ENCODE data around the gene MYOT.
A peak's percentile ranks its signal among the peaks of the same experiment; 100 is the strongest.

The MYOT gene

GRCh38 chr5:137872466-137872865 is 4.8 kb downstream of the MYOT start:
- Histone ChIP-seq H3K4me1 (no peaks in the 10 kb centered on the region), H3K4me2 (no peak overlapping the region), H3K4me3 (no peak overlapping the region), H3K27me3 (no peaks in the 10 kb centered on the region), H4K20me1 (no peaks in the 10 kb centered on the region), H3K9me3 (no peaks in the 10 kb centered on the region), H3K36me3 (no peaks in the 10 kb centered on the region), H3K9ac (no peak overlapping the region), H3K27ac (no peak overlapping the region)
- TF ChIP-seq Cebpa-rat (IDR thresholded peaks at IDR 0.05): no peak

GRCh38 chr5:137876101-137876500 is 8.4 kb downstream of the MYOT start:
- Histone ChIP-seq H3K27ac (no peak overlapping the region), H3K4me3 (no peak overlapping the region), H3K36me3 (no peaks in the 10 kb centered on the region), H3K4me2 (no peak overlapping the region), H3K9ac (no peak overlapping the region), H4K20me1 (no peaks in the 10 kb centered on the region), H3K9me3 (no peaks in the 10 kb centered on the region), H3K27me3 (no peaks in the 10 kb centered on the region), H3K4me1 (no peaks in the 10 kb centered on the region)
- no peak for TF ChIP-seq Cebpa-rat (IDR thresholded peaks at IDR 0.05)

- no peak overlapping the region for H3K4me3 ChIP-seq
- no peaks in the 10 kb centered on the region for H3K27me3 ChIP-seq
- TF ChIP-seq Cebpa-rat (IDR thresholded peaks at IDR 0.05): no peak
- no peak overlapping the region for H3K4me2 ChIP-seq
- H3K4me1 ChIP-seq: no peaks in the 10 kb centered on the region
- no peak overlapping the region for H3K9ac ChIP-seq
- no peaks in the 10 kb centered on the region for H3K36me3 ChIP-seq
- H3K9me3 ChIP-seq: no peaks in the 10 kb centered on the region
- H4K20me1 ChIP-seq: no peaks in the 10 kb centered on the region
- no peak overlapping the region for H3K27ac ChIP-seq
Observed at GRCh38 chr5:137880313-137880712, 12.7 kb downstream of the MYOT start.

GRCh38 chr5:137887831-137888230 is 20.2 kb downstream of the MYOT start:
- H3K4me3 ChIP-seq: no peak overlapping the region
- H3K27ac ChIP-seq: no peak overlapping the region
- H3K9ac ChIP-seq: no peak overlapping the region
- H4K20me1 ChIP-seq: no peaks in the 10 kb centered on the region
- no peaks in the 10 kb centered on the region for H3K36me3 ChIP-seq
- no peak overlapping the region for H3K4me2 ChIP-seq
- peaks cover 15% of the 10 kb centered on the region for H3K27me3 ChIP-seq
- no peaks in the 10 kb centered on the region for H3K4me1 ChIP-seq
- H3K9me3 ChIP-seq: peaks cover 5% of the 10 kb centered on the region; the same call in 1 of the 2 replicates
- TF ChIP-seq Cebpa-rat (IDR thresholded peaks at IDR 0.05): no peak

- H3K4me1 ChIP-seq: no peaks in the 10 kb centered on the region
- H3K9ac ChIP-seq: 0 out of 2 replicates have a peak overlapping the region, but pooled peaks have one; percentile 34
- no peak overlapping the region for H3K27ac ChIP-seq
Observed at GRCh38 chr5:137888466-137888862, 20.8 kb downstream of the MYOT start.

GRCh38 chr5:137888863-137889759 is 21.5 kb downstream of the MYOT start, which contains the start of gene PKD2L2:
Gene PKD2L2 (plus strand): TSS chr5:137889457. CDS start chr5:137889492, 35 bp downstream.
- Histone ChIP-seq H4K20me1 (no peaks in the 10 kb centered on the region), H3K4me3 (peak within 1 kb of the TSS; percentile 46), H3K27ac (no peak within 1 kb of the TSS), H3K9me3 (peaks cover 5% of the 10 kb centered on the region; the same call in 1 of the 2 replicates), H3K36me3 (no peaks in the 10 kb centered on the region), H3K27me3 (peaks cover 15% of the 10 kb centered on the region), H3K4me1 (no peaks in the 10 kb centered on the region), H3K4me2 (peak within 1 kb of the TSS; percentile 44), H3K9ac (peak within 1 kb of the TSS; percentile 34; the same call in 1 of the 2 replicates)
- no peak for TF ChIP-seq Cebpa-rat (IDR thresholded peaks at IDR 0.05)

More at GRCh38 chr5:137888466-137888862, 20.8 kb downstream of the MYOT start:
- Histone ChIP-seq H3K9me3 (peaks cover 5% of the 10 kb centered on the region; the same call in 1 of the 2 replicates), H3K36me3 (no peaks in the 10 kb centered on the region), H3K4me3 (no peak overlapping the region), H3K4me2 (peak overlapping the region; percentile 44), H4K20me1 (no peaks in the 10 kb centered on the region), H3K27me3 (peaks cover 15% of the 10 kb centered on the region)
- TF ChIP-seq Cebpa-rat (IDR thresholded peaks at IDR 0.05): no peak

GRCh38 chr5:137890845-137891244 is 23.2 kb downstream of the MYOT start:
- no peaks in the 10 kb centered on the region for H3K4me1 ChIP-seq
- peaks cover 15% of the 10 kb centered on the region for H3K27me3 ChIP-seq
- TF ChIP-seq Cebpa-rat (IDR thresholded peaks at IDR 0.05): no peak
- H3K27ac ChIP-seq: no peak overlapping the region
- no peaks in the 10 kb centered on the region for H3K36me3 ChIP-seq
- H4K20me1 ChIP-seq: no peaks in the 10 kb centered on the region
- no peak overlapping the region for H3K4me2 ChIP-seq
- peaks cover 5% of the 10 kb centered on the region; the same call in 1 of the 2 replicates for H3K9me3 ChIP-seq
- no peak overlapping the region for H3K9ac ChIP-seq
- H3K4me3 ChIP-seq: no peak overlapping the region

- Histone ChIP-seq H3K4me2 (no peak overlapping the region), H3K36me3 (no peaks in the 10 kb centered on the region), H4K20me1 (no peaks in the 10 kb centered on the region), H3K9ac (no peak overlapping the region), H3K9me3 (peaks cover 5% of the 10 kb centered on the region; the same call in 1 of the 2 replicates), H3K4me1 (no peaks in the 10 kb centered on the region), H3K27ac (no peak overlapping the region), H3K27me3 (peaks cover 15% of the 10 kb centered on the region), H3K4me3 (no peak overlapping the region)
- no peak for TF ChIP-seq Cebpa-rat (IDR thresholded peaks at IDR 0.05)
Observed at GRCh38 chr5:137891849-137892248, 24.2 kb downstream of the MYOT start.

- no peak for TF ChIP-seq Cebpa-rat (IDR thresholded peaks at IDR 0.05)
- Histone ChIP-seq H3K4me1 (no peaks in the 10 kb centered on the region), H4K20me1 (no peaks in the 10 kb centered on the region), H3K4me2 (no peak overlapping the region), H3K36me3 (no peaks in the 10 kb centered on the region), H3K9ac (no peak overlapping the region), H3K9me3 (no peaks in the 10 kb centered on the region), H3K27ac (no peak overlapping the region), H3K4me3 (no peak overlapping the region), H3K27me3 (peaks cover 2% of the 10 kb centered on the region)
Observed at GRCh38 chr5:137894586-137894985, 26.9 kb downstream of the MYOT start.

GRCh38 chr5:137896560-137896959 is 28.9 kb downstream of the MYOT start:
- Histone ChIP-seq H3K9ac (no peak overlapping the region), H3K4me1 (no peaks in the 10 kb centered on the region), H3K36me3 (no peaks in the 10 kb centered on the region), H4K20me1 (no peaks in the 10 kb centered on the region), H3K27ac (no peak overlapping the region), H3K4me2 (no peak overlapping the region), H3K27me3 (no peaks in the 10 kb centered on the region), H3K4me3 (no peak overlapping the region), H3K9me3 (no peaks in the 10 kb centered on the region)
- no peak for TF ChIP-seq Cebpa-rat (IDR thresholded peaks at IDR 0.05)
